NCI-H69 (cell line): Measurements from ENCODE around the gene HSPG2.
A peak's percentile ranks its signal among the peaks of the same experiment; 100 is the strongest.
"Not testable (repeated sequence)": the region's sequence is repeated elsewhere in the genome, so short reads cannot be mapped to it uniquely, and the experiment has no call there.

Experiments
- DNase-seq: peaks from one replicate; lab custom pipeline; 2025; lab: John Stamatoyannopoulos, UW

HSPG2 gene

DNA sequence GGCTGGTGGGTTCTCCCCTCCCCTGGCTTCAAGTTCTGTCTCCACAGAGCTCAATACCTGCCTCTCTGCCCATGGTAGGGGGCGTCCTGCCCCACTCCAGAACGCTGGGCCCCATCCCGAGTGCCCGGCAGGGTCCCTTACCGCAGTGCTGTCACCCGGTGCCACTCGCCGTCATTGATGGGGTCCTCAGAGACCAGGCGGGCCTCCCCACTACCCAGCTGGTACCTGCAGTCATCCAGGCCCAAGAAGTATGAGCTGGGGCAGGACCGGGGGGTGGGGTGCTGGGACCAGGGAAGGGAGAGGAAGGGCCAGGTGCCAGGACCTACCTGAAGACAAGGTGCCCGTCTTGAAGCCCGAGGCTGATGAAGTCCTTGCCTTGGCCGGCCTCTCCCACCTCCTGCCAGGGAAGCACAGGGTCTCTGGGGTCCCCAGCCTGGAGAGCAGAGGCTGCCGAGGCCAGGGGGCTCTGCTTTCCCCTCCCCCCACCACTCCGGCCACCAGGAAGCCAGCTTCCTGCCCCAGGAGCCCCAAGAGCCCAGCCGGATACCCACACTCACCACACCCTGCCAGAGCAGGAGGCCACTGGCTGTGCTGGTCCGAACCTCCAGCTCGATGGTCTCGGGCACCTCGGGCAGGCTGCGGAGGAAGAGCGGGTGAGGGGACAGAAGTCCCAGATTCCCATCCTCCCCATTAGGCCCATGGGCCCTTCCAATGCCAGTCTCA is 113.0 kb downstream of the HSPG2 start:
- no peak for DNase-seq

GRCh38 chr1:21823206-21823979 is 113.7 kb downstream of the HSPG2 start:
- no peak for DNase-seq

DNA sequence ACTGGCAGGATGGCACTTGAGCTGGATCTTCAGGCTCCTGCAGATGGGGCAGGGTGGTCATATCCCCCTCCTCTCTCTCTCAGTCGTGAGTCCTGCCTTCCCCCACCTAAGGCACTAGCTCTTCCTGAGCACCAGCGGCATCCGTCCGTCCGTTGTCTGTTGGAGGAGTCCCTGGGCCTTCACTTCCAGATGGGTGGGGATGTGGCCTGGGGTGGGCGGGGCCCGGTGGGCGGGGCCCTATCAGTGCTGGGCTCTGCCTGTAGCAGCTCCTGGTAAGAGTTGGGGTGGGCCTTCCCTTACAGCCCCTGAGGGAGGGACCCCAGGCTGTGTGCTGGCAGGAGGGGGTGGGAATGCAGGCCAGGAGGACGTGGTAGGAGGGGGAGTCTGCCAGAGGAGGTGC is 114.8 kb downstream of the HSPG2 start:
- DNase-seq = no peak

GRCh38 chr1:21821385-21822019 is 115.6 kb downstream of the HSPG2 start:
- DNase-seq = no peak

GRCh38 chr1:21820597-21821232 is 116.4 kb downstream of the HSPG2 start:
- no peak for DNase-seq

DNA sequence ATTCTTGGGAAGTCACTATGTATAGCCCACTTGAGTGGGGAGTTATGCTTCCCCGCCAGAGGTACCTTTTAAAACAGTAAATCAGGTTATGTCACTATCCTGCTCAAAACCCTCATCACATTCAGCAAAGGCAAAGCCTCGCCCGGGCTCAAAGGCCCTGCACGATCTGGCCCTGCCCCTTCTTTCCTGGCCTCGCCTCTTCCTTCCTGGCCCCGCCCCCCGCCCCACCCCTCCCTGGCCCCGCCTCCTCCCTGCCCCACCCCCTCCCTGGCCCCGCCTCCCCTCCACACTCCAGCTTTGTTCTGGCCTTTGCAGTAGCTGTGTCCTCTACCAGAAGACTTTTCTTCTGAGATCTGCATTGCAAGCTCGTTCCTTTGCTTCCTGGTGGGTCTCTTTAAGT is 118.5 kb downstream of the HSPG2 start:
- peak; percentile 7 for DNase-seq

DNA sequence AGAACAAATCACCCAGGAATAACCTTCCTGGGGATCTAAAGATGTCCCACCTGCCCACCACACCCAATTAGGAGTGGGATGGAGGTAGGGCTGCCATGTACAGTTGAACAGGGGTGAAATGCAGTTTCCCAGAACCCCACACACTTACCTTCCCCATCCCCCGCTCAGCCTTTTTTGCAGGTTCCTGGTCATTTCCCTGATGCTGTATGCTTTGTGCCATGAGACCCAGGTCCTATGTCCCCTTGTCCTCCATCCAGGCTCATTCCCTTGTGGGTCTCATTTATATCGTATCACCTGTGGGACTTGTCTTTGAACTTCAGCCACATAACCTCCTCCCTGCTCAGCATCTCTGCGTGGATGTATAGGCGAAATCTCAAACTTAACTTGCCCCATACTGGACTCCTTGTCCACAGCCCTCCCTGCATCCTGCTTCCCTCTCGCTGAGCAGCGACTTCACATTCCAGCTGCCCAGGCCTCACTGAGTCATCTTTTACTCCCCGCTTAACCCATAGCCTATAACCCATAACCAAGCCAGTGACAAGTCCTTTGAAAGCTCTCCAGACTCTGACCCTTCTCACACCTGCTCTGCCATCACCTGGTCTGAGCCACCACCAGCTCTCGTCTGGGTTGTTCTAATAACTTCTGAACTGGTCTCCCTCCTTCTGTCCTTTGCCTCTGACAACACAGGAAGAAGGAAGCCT is 120.4 kb downstream of the HSPG2 start:
- no peak for DNase-seq

GRCh38 chr1:21815724-21816321 is 121.3 kb downstream of the HSPG2 start:
- DNase-seq = no peak

GRCh38 chr1:21814981-21815582 is 122.0 kb downstream of the HSPG2 start:
- DNase-seq = no peak

DNA sequence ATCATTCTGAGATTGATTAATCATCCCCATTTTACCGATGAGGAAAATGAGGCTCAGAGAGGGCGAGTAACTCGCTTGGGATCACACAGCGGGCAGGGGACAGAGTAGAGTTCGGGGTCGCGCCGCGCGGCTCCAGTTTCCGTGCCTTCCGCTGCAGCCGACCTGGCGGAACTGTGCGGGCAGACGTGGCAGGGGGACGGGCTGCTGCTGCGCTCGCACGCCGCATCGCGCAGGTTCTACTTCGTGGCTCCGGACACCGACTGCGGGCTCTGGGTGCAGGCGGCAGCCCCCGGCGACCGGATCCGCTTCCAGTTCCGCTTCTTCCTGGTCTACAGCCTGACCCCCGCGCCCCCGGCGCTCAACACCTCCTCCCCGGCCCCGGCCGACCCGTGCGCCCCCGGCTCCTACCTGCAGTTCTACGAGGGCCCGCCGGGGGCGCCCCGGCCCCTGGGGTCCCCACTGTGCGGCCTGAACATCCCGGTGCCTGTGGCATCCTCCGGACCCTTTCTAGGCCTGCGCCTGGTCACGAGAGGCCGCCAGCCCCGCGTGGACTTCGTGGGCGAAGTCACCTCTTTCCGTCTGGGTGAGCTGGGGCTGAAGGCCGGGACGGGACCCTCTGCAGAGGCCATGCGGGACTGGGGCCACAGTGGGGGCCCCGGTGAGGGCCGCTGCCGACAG is 122.7 kb downstream of the HSPG2 start:
- no peak for DNase-seq

- no peak for DNase-seq
Measured at GRCh38 chr1:21813542-21813941, 123.6 kb downstream of the HSPG2 start.

GRCh38 chr1:21811875-21812305 is 125.2 kb downstream of the HSPG2 start, which contains the start of gene LDLRAD2:
TSS of gene LDLRAD2 (plus strand) at chr1:21812265. CDS start at chr1:21812452, 187 bp downstream.
- DNase-seq = peak; percentile 9

- no peak for DNase-seq
Measured at GRCh38 chr1:21804536-21804935, 132.6 kb downstream of the HSPG2 start.

GRCh38 chr1:21801100-21801499 is 136.0 kb downstream of the HSPG2 start:
- no peak for DNase-seq

DNA sequence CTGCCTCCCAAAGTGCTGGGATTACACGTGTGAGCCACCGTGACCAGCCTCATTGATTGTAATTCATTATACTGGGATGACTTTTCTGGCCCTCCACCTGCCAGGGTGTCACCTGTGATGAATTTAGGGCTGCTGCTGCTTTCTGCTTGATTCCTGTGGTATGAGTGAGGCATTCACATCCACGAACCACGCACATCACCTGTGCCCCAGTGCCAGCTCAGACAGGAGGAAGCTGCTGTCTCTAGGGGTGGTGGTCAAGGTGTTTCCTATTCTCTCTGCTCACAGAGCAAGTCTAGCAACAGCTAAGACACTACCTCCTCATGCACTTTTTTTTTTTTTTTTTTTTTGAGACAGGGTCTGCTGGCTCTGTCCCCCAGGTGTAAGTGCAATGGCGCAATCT is 137.4 kb downstream of the HSPG2 start:
- DNase-seq = no peak

DNA sequence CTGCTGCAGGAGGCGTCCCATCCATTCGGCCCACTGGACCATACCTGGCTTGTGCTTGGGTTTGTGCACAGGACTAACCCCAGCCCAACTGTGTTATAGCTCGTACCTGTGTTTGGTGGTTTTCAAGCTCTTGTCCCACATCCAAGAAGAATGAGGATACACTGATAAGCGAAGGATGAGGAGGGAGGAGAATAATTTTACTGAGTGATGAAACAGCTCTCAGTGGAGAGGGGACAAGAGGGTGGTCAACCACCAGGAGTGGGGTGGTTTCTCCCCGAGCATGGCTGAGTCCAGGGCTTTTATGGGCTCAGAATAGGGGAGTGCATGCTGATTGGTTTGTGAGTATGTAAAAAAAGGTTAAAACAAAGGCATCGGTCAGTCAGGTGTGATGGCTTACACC is 142.0 kb downstream of the HSPG2 start:
- DNase-seq = no peak

DNA sequence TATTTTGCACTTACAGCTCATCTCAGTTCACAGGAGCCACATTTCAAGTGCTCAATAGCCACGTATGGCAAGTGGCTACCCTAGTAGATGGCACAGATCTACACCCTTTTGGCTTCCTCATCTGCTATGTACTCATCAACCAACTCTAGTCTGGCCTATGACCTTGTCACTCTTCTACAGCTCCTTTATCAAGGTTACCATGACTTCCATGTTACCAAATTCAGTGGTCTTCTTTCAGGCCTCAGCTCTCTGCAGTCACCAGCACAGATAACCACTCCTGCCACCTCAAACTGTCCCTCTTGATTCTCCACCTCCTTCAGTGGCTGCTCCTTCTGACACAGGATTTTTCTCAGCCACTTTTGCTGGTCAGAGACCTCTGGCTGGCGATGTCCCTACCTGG is 142.5 kb downstream of the HSPG2 start:
- DNase-seq = no peak

- no peak for DNase-seq
Measured at GRCh38 chr1:21793104-21793503, 144.0 kb downstream of the HSPG2 start.

DNA sequence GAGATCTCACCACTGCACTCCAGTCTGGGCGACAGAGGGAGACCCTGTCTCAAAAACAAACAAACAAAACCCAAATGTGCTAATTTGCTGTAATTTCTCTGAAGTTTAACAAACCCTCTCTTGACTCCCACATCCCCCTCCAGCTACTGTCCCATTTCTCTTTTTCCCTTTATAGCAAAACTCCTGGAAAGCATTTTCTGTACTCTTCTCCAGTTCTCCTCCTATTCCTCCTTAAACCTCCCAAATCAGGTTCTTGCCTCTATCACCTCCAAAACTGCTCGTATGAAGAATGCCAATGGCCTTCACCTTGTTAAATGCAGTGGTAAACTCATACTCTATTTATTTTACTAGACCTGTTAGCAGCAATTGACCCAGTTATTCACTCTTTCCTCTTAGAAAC is 150.5 kb downstream of the HSPG2 start:
- DNase-seq = no peak

DNA sequence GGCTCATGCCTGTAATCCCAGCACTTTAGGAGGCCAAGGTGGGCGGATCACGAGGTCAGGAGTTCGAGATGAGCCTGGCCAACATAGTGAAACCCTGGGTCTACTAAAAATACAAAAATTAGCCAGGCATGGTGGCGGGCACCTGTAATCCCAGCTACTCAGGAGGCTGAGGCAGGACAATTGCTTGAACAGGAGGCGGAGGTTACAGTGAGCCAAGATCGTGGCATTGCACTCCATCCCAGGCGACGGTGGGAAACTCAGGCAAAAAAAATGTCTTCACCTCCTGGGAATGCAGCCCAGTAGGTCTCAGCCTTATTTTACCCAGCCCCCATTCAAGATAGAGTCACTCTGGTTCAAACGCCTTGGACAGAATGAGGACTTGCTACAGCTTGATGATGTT is 151.3 kb downstream of the HSPG2 start:
- not testable (repeated sequence) for DNase-seq
